ENCODE data around the gene SH3BGRL2. TPM values are rescaled to one million over a fixed set of nuclear protein-coding genes. Genes with fewer than 3 reads are reported as not detected.
A peak's percentile ranks its signal among the peaks of the same experiment; 100 is the strongest.

Gene SH3BGRL2
- total RNA-seq, 1 experiment from 2014 or later: 13.8 TPM

DNA sequence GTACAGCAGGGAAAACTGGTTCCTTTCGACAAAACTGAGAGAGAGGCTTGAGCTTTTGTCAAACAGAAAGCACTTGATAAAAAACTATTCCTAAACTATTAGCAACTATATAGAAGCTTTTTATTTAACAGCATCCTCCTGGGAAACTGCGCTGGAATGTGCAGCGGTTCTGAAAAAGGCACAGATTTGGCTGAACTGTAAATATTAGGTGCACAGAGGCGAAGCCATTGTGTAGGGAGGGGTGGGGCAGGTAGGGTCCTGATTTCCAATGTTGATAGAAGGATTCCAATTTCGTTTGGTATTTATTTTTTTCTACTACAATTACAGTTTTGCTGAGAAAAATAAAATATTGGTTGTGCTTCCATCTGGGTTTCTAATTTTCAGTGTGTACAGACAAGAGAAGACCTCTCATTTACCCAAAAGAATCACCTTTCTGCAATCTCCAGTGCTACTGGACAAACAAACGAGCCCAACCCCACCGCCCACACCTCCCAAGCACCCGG lies 698 bp upstream of the SH3BGRL2 start (continued):
- TF ChIP-seq, protein P1, sequence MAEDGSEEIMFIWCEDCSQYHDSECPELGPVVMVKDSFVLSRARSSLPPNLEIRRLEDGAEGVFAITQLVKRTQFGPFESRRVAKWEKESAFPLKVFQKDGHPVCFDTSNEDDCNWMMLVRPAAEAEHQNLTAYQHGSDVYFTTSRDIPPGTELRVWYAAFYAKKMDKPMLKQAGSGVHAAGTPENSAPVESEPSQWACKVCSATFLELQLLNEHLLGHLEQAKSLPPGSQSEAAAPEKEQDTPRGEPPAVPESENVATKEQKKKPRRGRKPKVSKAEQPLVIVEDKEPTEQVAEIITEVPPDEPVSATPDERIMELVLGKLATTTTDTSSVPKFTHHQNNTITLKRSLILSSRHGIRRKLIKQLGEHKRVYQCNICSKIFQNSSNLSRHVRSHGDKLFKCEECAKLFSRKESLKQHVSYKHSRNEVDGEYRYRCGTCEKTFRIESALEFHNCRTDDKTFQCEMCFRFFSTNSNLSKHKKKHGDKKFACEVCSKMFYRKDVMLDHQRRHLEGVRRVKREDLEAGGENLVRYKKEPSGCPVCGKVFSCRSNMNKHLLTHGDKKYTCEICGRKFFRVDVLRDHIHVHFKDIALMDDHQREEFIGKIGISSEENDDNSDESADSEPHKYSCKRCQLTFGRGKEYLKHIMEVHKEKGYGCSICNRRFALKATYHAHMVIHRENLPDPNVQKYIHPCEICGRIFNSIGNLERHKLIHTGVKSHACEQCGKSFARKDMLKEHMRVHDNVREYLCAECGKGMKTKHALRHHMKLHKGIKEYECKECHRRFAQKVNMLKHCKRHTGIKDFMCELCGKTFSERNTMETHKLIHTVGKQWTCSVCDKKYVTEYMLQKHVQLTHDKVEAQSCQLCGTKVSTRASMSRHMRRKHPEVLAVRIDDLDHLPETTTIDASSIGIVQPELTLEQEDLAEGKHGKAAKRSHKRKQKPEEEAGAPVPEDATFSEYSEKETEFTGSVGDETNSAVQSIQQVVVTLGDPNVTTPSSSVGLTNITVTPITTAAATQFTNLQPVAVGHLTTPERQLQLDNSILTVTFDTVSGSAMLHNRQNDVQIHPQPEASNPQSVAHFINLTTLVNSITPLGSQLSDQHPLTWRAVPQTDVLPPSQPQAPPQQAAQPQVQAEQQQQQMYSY (CRISPR knock-in tag; IDR thresholded peaks at IDR 0.05): no peak
- no peak for TF ChIP-seq NR3C1 (CRISPR knock-in tag; conservative IDR thresholded peaks at IDR 0.05; ENCODE audit: low read depth)
- no peak for TF ChIP-seq ATF1 (CRISPR knock-in tag; IDR thresholded peaks at IDR 0.05)
- TF ChIP-seq, protein P2, sequence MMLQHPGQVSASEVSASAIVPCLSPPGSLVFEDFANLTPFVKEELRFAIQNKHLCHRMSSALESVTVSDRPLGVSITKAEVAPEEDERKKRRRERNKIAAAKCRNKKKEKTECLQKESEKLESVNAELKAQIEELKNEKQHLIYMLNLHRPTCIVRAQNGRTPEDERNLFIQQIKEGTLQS (CRISPR knock-in tag; conservative IDR thresholded peaks at IDR 0.05): no peak
- TF ChIP-seq ZNF263 (CRISPR knock-in tag; IDR thresholded peaks at IDR 0.05; ENCODE audit: low read depth): no peak
- TF ChIP-seq, protein P3, sequence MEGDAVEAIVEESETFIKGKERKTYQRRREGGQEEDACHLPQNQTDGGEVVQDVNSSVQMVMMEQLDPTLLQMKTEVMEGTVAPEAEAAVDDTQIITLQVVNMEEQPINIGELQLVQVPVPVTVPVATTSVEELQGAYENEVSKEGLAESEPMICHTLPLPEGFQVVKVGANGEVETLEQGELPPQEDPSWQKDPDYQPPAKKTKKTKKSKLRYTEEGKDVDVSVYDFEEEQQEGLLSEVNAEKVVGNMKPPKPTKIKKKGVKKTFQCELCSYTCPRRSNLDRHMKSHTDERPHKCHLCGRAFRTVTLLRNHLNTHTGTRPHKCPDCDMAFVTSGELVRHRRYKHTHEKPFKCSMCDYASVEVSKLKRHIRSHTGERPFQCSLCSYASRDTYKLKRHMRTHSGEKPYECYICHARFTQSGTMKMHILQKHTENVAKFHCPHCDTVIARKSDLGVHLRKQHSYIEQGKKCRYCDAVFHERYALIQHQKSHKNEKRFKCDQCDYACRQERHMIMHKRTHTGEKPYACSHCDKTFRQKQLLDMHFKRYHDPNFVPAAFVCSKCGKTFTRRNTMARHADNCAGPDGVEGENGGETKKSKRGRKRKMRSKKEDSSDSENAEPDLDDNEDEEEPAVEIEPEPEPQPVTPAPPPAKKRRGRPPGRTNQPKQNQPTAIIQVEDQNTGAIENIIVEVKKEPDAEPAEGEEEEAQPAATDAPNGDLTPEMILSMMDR (IDR thresholded peaks at IDR 0.05): no peak
- no peak for TF ChIP-seq GABPB1 (CRISPR knock-in tag; IDR thresholded peaks at IDR 0.05)
- TF ChIP-seq OVOL2 (CRISPR knock-in tag; IDR thresholded peaks at IDR 0.05; ENCODE audit: borderline replicate concordance): no peak

DNA sequence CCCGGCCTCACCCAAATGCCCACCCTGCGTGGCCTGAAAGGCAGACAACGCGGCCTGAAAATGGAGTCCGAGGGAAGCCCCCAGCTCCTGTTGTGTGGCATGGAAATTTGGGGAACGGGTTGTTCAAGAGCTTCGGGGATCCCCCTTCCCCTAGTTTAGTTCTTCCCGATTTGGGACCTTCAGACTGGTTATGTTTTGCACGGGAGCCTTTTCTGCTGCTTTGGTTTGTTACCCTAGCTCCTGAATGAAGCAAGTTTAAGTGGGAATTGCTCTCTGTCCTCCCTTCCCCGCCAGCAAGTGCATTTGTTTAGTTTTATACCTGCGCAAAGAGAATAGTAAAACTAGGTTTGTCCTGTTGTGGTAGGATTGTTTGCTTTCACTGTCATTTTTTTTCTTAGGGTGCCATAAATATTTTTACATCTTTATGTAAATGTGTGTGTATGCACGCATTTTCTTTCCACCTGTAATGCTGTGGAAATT lies 604 bp downstream of the SH3BGRL2 start:
- H3K4me3 Mint-ChIP-seq: peak overlapping the region; percentile 96
- CTCF ChIA-PET: interaction anchor here (0.7 to 2.6 kb wide), 9 partner anchors 8 to 238 kb away, joined by 3 to 7 read pairs (median 5); no protein-coding TSS in a partner anchor
- POLR2A ChIA-PET: interaction anchor here (1.9 kb wide), 2 partner anchors 8 to 95 kb away, joined by 7 read pairs; partner anchors contain the start of gene LCA5
- peaks cover 18% of the 10 kb centered on the region for H3K4me1 Mint-ChIP-seq
- DNase-seq (ENCODE audit: low spot score) (no peak), ATAC-seq (no peak)
- H3K27me3 Mint-ChIP-seq (ENCODE audit: low read depth): peaks cover 22% of the 10 kb centered on the region
- no peaks in the 10 kb centered on the region for H3K36me3 Mint-ChIP-seq
- no peak overlapping the region for H3K27ac Mint-ChIP-seq
- H3K9me3 Mint-ChIP-seq: no peaks in the 10 kb centered on the region
- TF ChIP-seq JAZF1 (CRISPR knock-in tag; IDR thresholded peaks at IDR 0.05) (no peak), ZNF396 (CRISPR knock-in tag; IDR thresholded peaks at IDR 0.05; ENCODE audit: borderline replicate concordance) (no peak), TEAD1 (CRISPR knock-in tag; IDR thresholded peaks at IDR 0.05) (no peak), KAT7 (CRISPR knock-in tag; IDR thresholded peaks at IDR 0.05; ENCODE audit: borderline replicate concordance) (no peak), HMGA2 (CRISPR knock-in tag; IDR thresholded peaks at IDR 0.05) (no peak), SP1 (CRISPR knock-in tag; conservative IDR thresholded peaks at IDR 0.05) (no peak; the same call in 1 of the 2 replicates), FOXP1 (CRISPR knock-in tag; IDR thresholded peaks at IDR 0.05; ENCODE audit: borderline replicate concordance) (no peak), GABPB1 (CRISPR knock-in tag; IDR thresholded peaks at IDR 0.05) (no peak), ZNF317 (CRISPR knock-in tag; IDR thresholded peaks at IDR 0.05; ENCODE audit: borderline replicate concordance, low read depth) (no peak), ZNF138 (CRISPR knock-in tag; conservative IDR thresholded peaks at IDR 0.05) (no peak), PRRX2 (CRISPR knock-in tag; IDR thresholded peaks at IDR 0.05) (no peak), CREM (CRISPR knock-in tag; IDR thresholded peaks at IDR 0.05) (no peak)
- TF ChIP-seq, protein P4, sequence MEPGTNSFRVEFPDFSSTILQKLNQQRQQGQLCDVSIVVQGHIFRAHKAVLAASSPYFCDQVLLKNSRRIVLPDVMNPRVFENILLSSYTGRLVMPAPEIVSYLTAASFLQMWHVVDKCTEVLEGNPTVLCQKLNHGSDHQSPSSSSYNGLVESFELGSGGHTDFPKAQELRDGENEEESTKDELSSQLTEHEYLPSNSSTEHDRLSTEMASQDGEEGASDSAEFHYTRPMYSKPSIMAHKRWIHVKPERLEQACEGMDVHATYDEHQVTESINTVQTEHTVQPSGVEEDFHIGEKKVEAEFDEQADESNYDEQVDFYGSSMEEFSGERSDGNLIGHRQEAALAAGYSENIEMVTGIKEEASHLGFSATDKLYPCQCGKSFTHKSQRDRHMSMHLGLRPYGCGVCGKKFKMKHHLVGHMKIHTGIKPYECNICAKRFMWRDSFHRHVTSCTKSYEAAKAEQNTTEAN (CRISPR knock-in tag; IDR thresholded peaks at IDR 0.05): no peak
- TF ChIP-seq, protein P5, sequence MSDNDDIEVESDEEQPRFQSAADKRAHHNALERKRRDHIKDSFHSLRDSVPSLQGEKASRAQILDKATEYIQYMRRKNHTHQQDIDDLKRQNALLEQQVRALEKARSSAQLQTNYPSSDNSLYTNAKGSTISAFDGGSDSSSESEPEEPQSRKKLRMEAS (CRISPR knock-in tag; IDR thresholded peaks at IDR 0.05): no peak
- TF ChIP-seq, protein P6, sequence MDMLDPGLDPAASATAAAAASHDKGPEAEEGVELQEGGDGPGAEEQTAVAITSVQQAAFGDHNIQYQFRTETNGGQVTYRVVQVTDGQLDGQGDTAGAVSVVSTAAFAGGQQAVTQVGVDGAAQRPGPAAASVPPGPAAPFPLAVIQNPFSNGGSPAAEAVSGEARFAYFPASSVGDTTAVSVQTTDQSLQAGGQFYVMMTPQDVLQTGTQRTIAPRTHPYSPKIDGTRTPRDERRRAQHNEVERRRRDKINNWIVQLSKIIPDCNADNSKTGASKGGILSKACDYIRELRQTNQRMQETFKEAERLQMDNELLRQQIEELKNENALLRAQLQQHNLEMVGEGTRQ (CRISPR knock-in tag; IDR thresholded peaks at IDR 0.05): no peak
- TF ChIP-seq, protein P7, sequence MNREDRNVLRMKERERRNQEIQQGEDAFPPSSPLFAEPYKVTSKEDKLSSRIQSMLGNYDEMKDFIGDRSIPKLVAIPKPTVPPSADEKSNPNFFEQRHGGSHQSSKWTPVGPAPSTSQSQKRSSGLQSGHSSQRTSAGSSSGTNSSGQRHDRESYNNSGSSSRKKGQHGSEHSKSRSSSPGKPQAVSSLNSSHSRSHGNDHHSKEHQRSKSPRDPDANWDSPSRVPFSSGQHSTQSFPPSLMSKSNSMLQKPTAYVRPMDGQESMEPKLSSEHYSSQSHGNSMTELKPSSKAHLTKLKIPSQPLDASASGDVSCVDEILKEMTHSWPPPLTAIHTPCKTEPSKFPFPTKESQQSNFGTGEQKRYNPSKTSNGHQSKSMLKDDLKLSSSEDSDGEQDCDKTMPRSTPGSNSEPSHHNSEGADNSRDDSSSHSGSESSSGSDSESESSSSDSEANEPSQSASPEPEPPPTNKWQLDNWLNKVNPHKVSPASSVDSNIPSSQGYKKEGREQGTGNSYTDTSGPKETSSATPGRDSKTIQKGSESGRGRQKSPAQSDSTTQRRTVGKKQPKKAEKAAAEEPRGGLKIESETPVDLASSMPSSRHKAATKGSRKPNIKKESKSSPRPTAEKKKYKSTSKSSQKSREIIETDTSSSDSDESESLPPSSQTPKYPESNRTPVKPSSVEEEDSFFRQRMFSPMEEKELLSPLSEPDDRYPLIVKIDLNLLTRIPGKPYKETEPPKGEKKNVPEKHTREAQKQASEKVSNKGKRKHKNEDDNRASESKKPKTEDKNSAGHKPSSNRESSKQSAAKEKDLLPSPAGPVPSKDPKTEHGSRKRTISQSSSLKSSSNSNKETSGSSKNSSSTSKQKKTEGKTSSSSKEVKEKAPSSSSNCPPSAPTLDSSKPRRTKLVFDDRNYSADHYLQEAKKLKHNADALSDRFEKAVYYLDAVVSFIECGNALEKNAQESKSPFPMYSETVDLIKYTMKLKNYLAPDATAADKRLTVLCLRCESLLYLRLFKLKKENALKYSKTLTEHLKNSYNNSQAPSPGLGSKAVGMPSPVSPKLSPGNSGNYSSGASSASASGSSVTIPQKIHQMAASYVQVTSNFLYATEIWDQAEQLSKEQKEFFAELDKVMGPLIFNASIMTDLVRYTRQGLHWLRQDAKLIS (CRISPR knock-in tag; IDR thresholded peaks at IDR 0.05; ENCODE audit: borderline replicate concordance): no peak
